Natural killer cell (primary cell): Measurements from ENCODE around the gene PIK3C3. TPM values are rescaled to one million over a fixed set of nuclear protein-coding genes. Genes with fewer than 3 reads are reported as not detected.

Source experiments
- ATAC-seq, 3 donors: fragments of 150-1000 bp in 2 of 3; fragments of 200-7000 bp in 1 of 3; cut with Tn5 transposase; 1 replicate in 1 of 3; 2 replicates in 2 of 3; pipeline ENCODE4 v1.10.0; 2021; ENCODE audit warnings: mild to moderate bottlenecking in 2 of 3, moderate library complexity in 2 of 3
- DNase-seq, 2 donors: peaks; one replicate each; pipeline versions ENCODE4 v3.0.0 to v3.0.0-alpha.2; 2013 to 2021; ENCODE audit warnings: mixed read lengths in 1 of 2
- H3K27ac ChIP-seq: one replicate; pipeline ENCODE4 v1.5.1; 2013; ENCODE audit warnings: mild to moderate bottlenecking, low read length
- H3K27me3 ChIP-seq: one replicate; pipeline ENCODE4 v1.6.1; 2013; ENCODE audit warnings: low read length; ENCODE audit not compliant: control insufficient read depth, insufficient read depth
- H3K36me3 ChIP-seq: one replicate; pipeline ENCODE4 v1.6.1; 2013; ENCODE audit warnings: low read length; ENCODE audit not compliant: control insufficient read depth, insufficient read depth
- H3K4me1 ChIP-seq: one replicate; pipeline ENCODE4 v1.6.1; 2013; ENCODE audit warnings: low read length; ENCODE audit not compliant: control insufficient read depth, insufficient read depth
- H3K4me3 ChIP-seq: one replicate; pipeline ENCODE4 v1.5.1; 2013; ENCODE audit warnings: low read length
- H3K9me3 ChIP-seq: one replicate; pipeline ENCODE4 v1.6.1; 2013; ENCODE audit warnings: low read length; ENCODE audit not compliant: control insufficient read depth, insufficient read depth
- H3K27ac Mint-ChIP-seq, 2 donors: one replicate each; pipeline ENCODE4 v1.8.0; 2022; ENCODE audit warnings: mild to moderate bottlenecking in 2 of 2, mixed read lengths in 2 of 2, moderate library complexity in 1 of 2
- H3K27me3 Mint-ChIP-seq, 2 donors: one replicate each; pipeline ENCODE4 v1.8.0; 2022; ENCODE audit warnings: low read depth in 2 of 2, mixed read lengths in 2 of 2
- H3K36me3 Mint-ChIP-seq: one replicate; pipeline ENCODE4 v1.8.0; 2022; ENCODE audit warnings: mixed read lengths
- H3K4me1 Mint-ChIP-seq, 2 donors: one replicate each; pipeline ENCODE4 v1.8.0; 2022; ENCODE audit warnings: mixed read lengths in 2 of 2
- H3K4me3 Mint-ChIP-seq: one replicate; pipeline ENCODE4 v1.8.0; 2022; ENCODE audit warnings: mild to moderate bottlenecking, moderate library complexity, mixed read lengths
- H3K9me3 Mint-ChIP-seq, 2 donors: one replicate each; pipeline ENCODE4 v1.8.0; 2022; ENCODE audit warnings: mixed read lengths in 2 of 2
- CTCF ChIP-seq: fragments of 200-600 bp; IDR thresholded peaks from one replicate; pipeline ENCODE4 v1.8.0; 2022; ENCODE audit warnings: antibody characterized with exemption
- WGBS: methylation state at CpG from one replicate; pipeline ENCODE4 v1.1.7; 2013; ENCODE audit warnings: missing lambda C conversion rate; ENCODE audit not compliant: insufficient coverage; 5-methylcytosine and 5-hydroxymethylcytosine counted together
- intact Hi-C: fragments of 100-400 bp; cut with micrococcal nuclease; formaldehyde crosslinking; loops from one replicate; pipeline ENCODE4 v1.14.2; 2022
- total RNA-seq, 4 donors: library from RNA; stranded (reverse); fragments of 120-200 nt in 1 of 4; gene quantifications; one replicate each; pipeline versions ENCODE4 v1.2.3 to v1.2.4, GENCODE V29; 2013 to 2022

The PIK3C3 gene
- total RNA-seq, 3 donors from 2014 or later (not counting 1 experiment from before 2014, with no cell fraction given) = 49.6 to 85.4 (median 67.3) TPM

GRCh38 chr18:41996020-41996419 is 41.0 kb downstream of the PIK3C3 start:
- H3K36me3 ChIP-seq = peaks cover 76% of the 10 kb centered on the region
- H3K36me3 Mint-ChIP-seq = peaks cover 27% of the 10 kb centered on the region

GRCh38 chr18:41999751-42000150 is 44.7 kb downstream of the PIK3C3 start:
- WGBS = 62% methylated on average over 4 of the region's 4 CpGs
- DNase-seq (no peak), ATAC-seq (no peak)
- no peaks in the 10 kb centered on the region for H3K9me3 Mint-ChIP-seq
- no peak overlapping the region for H3K4me3 ChIP-seq
- H3K36me3 Mint-ChIP-seq = peaks cover 18% of the 10 kb centered on the region
- H3K4me3 Mint-ChIP-seq = no peak overlapping the region
- TF ChIP-seq CTCF = no peak
- no peaks in the 10 kb centered on the region for H3K9me3 ChIP-seq
- H3K27me3 ChIP-seq = no peaks in the 10 kb centered on the region
- intact Hi-C loops = no loop called here
- H3K27ac ChIP-seq = no peak overlapping the region
- H3K4me1 Mint-ChIP-seq = peaks cover 6% of the 10 kb centered on the region in 2 donors
- H3K27me3 Mint-ChIP-seq = no peaks in the 10 kb centered on the region
- H3K36me3 ChIP-seq = peaks cover 72% of the 10 kb centered on the region
- H3K27ac Mint-ChIP-seq = no peak overlapping the region
- H3K4me1 ChIP-seq = no peaks in the 10 kb centered on the region

More at GRCh38 chr18:41996020-41996419, 41.0 kb downstream of the PIK3C3 start:
- Mint-ChIP-seq H3K4me1 (peaks cover 10 to 17% of the 10 kb centered on the region in 2 donors), H3K9me3 (no peaks in the 10 kb centered on the region), H3K27ac (no peak overlapping the region), H3K27me3 (no peaks in the 10 kb centered on the region), H3K4me3 (no peak overlapping the region)
- no peaks in the 10 kb centered on the region for H3K9me3 ChIP-seq
- no peak for TF ChIP-seq CTCF
- no peak for DNase-seq
- no peaks in the 10 kb centered on the region for H3K27me3 ChIP-seq
- H3K4me1 ChIP-seq = no peaks in the 10 kb centered on the region
- no peak for ATAC-seq
- H3K4me3 ChIP-seq = no peak overlapping the region
- H3K27ac ChIP-seq = no peak overlapping the region
- no CpG with 5 or more reads among the region's 1 CpG for WGBS
- intact Hi-C loops = no loop called here

GRCh38 chr18:42001801-42002200 is 46.8 kb downstream of the PIK3C3 start:
- no peak overlapping the region for H3K4me3 Mint-ChIP-seq
- Histone ChIP-seq H3K36me3 (peaks cover 66% of the 10 kb centered on the region), H3K4me1 (no peaks in the 10 kb centered on the region), H3K4me3 (no peak overlapping the region), H3K27ac (no peak overlapping the region), H3K27me3 (no peaks in the 10 kb centered on the region), H3K9me3 (no peaks in the 10 kb centered on the region)
- H3K27me3 Mint-ChIP-seq = no peaks in the 10 kb centered on the region
- 88% methylated on average over 2 of the region's 3 CpGs for WGBS
- peaks cover 16% of the 10 kb centered on the region for H3K36me3 Mint-ChIP-seq
- DNase-seq = no peak
- peak overlapping the region in 1 of 2 donors; percentile 27 for H3K27ac Mint-ChIP-seq
- ATAC-seq = no peak
- TF ChIP-seq CTCF = no peak
- no peaks in the 10 kb centered on the region for H3K9me3 Mint-ChIP-seq
- intact Hi-C loops = no loop called here
- H3K4me1 Mint-ChIP-seq = peaks cover 6% of the 10 kb centered on the region in 2 donors

GRCh38 chr18:42004653-42005052 is 49.6 kb downstream of the PIK3C3 start:
- H3K36me3 Mint-ChIP-seq = peaks cover 11% of the 10 kb centered on the region
- peaks cover 6 to 13% of the 10 kb centered on the region in 2 donors for H3K4me1 Mint-ChIP-seq
- Histone ChIP-seq H3K36me3 (peaks cover 48% of the 10 kb centered on the region), H3K27ac (no peak overlapping the region), H3K4me1 (no peaks in the 10 kb centered on the region), H3K27me3 (no peaks in the 10 kb centered on the region), H3K9me3 (no peaks in the 10 kb centered on the region), H3K4me3 (no peak overlapping the region)
- ATAC-seq (no peak), DNase-seq (no peak)
- H3K4me3 Mint-ChIP-seq = no peak overlapping the region
- 94% methylated on average over 1 of the region's 2 CpGs for whole genome bisulfite sequencing
- no peaks in the 10 kb centered on the region for H3K9me3 Mint-ChIP-seq
- H3K27ac Mint-ChIP-seq = no peak overlapping the region
- TF ChIP-seq CTCF = no peak
- intact Hi-C loops = no loop called here
- no peaks in the 10 kb centered on the region for H3K27me3 Mint-ChIP-seq
